Lower leg skin (tissue), 4 donors: Measurements from ENCODE around the gene SSC4D. TPM values are rescaled to one million over a fixed set of nuclear protein-coding genes. Genes with fewer than 3 reads are reported as not detected.
"Not testable (repeated sequence)": the region's sequence is repeated elsewhere in the genome, so short reads cannot be mapped to it uniquely, and the experiment has no call there.

Experiments used
- DNase-seq, 2 donors: peaks; one replicate each; pipeline ENCODE4 v3.0.0-alpha.2; 2019; ENCODE audit warnings: low spot score in 2 of 2
- H3K4me3 ChIP-seq: fragments of 200-600 bp; sonication (generic); 2 replicates; pipeline ENCODE4 v1.5.1; 2017; ENCODE audit warnings: mild to moderate bottlenecking, low read depth; ENCODE audit not compliant: poor library complexity, severe bottlenecking
- POLR2A ChIP-seq, 2 donors: fragments of 450-650 bp; IDR thresholded peaks; one replicate each; pipeline ENCODE4 v1.6.1; 2016 to 2017; ENCODE audit warnings: antibody characterized with exemption in 2 of 2, mild to moderate bottlenecking in 1 of 2, moderate library complexity in 1 of 2
- WGBS, 2 donors: methylation state at CpG; one replicate each; pipeline ENCODE4 v1.1.5; 2018; 5-methylcytosine and 5-hydroxymethylcytosine counted together
- intact Hi-C: fragments of 100-400 bp; cut with DNase I; formaldehyde crosslinking; loops from one replicate; pipeline ENCODE4 v1.15.0; 2023; ENCODE audit warnings: low total_unique reads
- total RNA-seq, 4 donors: library from RNA; depleted of rRNA; stranded (reverse); fragments of >200 nt; gene quantifications; one replicate each; pipeline ENCODE4 v1.1.0, GENCODE V29; 2016
- TF ChIP-seq, protein P1 (sequence below), 3 donors: fragments of 450-650 bp; IDR thresholded peaks; one replicate each; pipeline ENCODE4 v1.5.1; 2016; ENCODE audit warnings: antibody characterized with exemption in 3 of 3, mild to moderate bottlenecking in 3 of 3, moderate library complexity in 2 of 3

The SSC4D gene
- total RNA-seq, 4 donors from 2014 or later: 0.71 to 0.88 (median 0.74) TPM; not detected in 1

GRCh38 chr7:76412249-76412648, 2.8 kb upstream of the SSC4D start:
- H3K4me3 ChIP-seq: no peak overlapping the region
- no peak for DNase-seq
- TF ChIP-seq POLR2A (IDR thresholded peaks at IDR 0.05): no peak
- TF ChIP-seq, protein P1, sequence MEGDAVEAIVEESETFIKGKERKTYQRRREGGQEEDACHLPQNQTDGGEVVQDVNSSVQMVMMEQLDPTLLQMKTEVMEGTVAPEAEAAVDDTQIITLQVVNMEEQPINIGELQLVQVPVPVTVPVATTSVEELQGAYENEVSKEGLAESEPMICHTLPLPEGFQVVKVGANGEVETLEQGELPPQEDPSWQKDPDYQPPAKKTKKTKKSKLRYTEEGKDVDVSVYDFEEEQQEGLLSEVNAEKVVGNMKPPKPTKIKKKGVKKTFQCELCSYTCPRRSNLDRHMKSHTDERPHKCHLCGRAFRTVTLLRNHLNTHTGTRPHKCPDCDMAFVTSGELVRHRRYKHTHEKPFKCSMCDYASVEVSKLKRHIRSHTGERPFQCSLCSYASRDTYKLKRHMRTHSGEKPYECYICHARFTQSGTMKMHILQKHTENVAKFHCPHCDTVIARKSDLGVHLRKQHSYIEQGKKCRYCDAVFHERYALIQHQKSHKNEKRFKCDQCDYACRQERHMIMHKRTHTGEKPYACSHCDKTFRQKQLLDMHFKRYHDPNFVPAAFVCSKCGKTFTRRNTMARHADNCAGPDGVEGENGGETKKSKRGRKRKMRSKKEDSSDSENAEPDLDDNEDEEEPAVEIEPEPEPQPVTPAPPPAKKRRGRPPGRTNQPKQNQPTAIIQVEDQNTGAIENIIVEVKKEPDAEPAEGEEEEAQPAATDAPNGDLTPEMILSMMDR (IDR thresholded peaks at IDR 0.05): no peak
- 73 to 76% methylated on average over 5 of the region's 5 CpGs for WGBS, 2 donors
- intact Hi-C loops: no loop called here

- intact Hi-C loops: no loop called here
- DNase-seq: no peak
- WGBS, 2 donors: 72 to 89% methylated on average over 1 of the region's 1 CpG
- TF ChIP-seq POLR2A (IDR thresholded peaks at IDR 0.05): no peak
- TF ChIP-seq, protein P1 (IDR thresholded peaks at IDR 0.05): no peak
- no peak overlapping the region for H3K4me3 ChIP-seq
Observed at GRCh38 chr7:76411626-76412025, 2.1 kb upstream of the SSC4D start.

GRCh38 chr7:76408121-76408560, 1.4 kb downstream of the SSC4D start:
- intact Hi-C loops: no loop called here
- DNase-seq: no peak
- no peak for TF ChIP-seq POLR2A (IDR thresholded peaks at IDR 0.05)
- TF ChIP-seq, protein P1 (IDR thresholded peaks at IDR 0.05): no peak
- no peak overlapping the region for H3K4me3 ChIP-seq

DNA sequence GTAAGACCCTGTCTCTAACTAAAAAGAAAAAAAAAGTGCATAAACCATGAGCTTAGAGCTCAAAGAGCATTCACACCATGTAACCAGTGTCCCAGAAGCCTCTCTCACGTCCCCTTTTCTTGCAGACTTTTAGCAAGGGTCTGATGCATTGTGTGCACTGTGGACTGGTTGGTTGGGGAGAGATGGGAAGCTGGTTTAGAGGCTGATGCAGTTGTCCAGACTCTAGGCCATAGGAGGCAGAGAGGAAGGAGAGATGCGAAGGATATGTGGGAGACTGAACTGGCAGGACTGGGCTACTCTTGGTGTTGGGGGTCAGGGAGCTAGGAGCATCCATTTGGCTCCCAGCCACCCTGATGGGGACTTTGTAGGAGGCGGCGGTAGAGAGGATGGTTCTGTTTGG, 1.8 kb downstream of the SSC4D start:
- intact Hi-C loops: no loop called here
- no peak overlapping the region for H3K4me3 ChIP-seq
- 88 to 91% methylated on average over 4 of the region's 4 CpGs for WGBS, 2 donors
- DNase-seq: no peak
- TF ChIP-seq, protein P1 (IDR thresholded peaks at IDR 0.05): no peak
- TF ChIP-seq POLR2A (IDR thresholded peaks at IDR 0.05): no peak

DNA sequence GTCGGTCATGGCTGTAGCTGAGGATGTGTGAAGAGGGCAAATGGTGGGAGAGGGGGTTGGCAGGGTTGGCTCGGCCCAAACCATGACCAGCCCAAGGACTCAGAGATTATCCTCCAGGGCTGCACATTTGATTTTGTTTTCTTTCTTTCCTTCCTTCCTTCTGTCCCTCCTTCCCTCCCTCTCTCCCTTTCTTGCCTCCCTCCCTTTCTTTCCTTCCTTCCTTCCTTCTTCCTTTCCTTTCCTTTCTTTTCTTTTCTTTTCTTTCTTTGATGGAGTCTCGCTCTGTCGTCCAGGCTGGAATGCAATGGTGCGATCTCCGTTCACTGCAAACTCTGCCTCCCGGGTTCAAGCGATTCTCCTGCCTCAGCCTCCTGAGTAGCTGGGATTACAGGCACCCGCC, 3.8 kb downstream of the SSC4D start:
- TF ChIP-seq, protein P1 (IDR thresholded peaks at IDR 0.05): no peak
- no peak for TF ChIP-seq POLR2A (IDR thresholded peaks at IDR 0.05)
- WGBS, 2 donors: 89 to 94% methylated on average over 9 of the region's 9 CpGs
- no peak overlapping the region for H3K4me3 ChIP-seq
- no peak for DNase-seq
- intact Hi-C loops: no loop called here

DNA sequence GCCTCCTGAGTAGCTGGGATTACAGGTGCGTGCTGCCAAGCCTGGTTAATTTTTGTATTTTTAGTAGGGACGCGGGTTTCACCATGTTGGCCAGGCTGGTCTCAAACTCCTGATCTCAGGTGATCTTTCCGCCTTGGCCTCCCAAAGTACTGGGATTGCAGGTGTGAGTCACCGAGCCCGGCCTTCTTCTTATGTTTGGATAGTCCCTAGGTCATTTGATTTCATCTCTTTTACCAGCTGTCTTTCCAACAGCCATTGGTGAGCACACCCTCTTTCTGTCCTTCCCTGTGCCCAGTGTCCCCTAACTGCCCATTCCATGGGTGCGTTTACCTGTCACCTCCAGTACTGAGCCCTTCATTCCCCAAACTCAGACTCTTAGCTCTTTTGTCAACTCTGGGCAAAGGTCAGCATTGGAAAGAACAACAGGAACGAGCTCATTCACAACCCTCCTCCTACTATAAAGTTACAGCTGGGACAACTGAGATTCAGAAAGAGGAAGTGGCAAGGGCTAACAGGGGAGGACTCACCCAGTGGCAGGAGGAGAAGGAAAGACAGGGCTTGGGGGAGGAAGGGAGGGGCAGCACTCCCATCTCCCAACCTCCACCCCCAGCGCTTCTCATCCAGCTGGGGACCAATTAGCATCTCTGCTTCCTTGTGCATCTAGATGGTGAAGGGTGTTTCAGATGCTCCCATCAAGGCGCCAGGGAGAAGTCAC, 5.6 kb downstream of the SSC4D start:
- intact Hi-C loops: no loop called here
- H3K4me3 ChIP-seq: no peak overlapping the region
- 88 to 91% methylated on average over 10 of the region's 10 CpGs for WGBS, 2 donors
- TF ChIP-seq, protein P1 (IDR thresholded peaks at IDR 0.05): no peak
- TF ChIP-seq POLR2A (IDR thresholded peaks at IDR 0.05): no peak
- DNase-seq: no peak

DNA sequence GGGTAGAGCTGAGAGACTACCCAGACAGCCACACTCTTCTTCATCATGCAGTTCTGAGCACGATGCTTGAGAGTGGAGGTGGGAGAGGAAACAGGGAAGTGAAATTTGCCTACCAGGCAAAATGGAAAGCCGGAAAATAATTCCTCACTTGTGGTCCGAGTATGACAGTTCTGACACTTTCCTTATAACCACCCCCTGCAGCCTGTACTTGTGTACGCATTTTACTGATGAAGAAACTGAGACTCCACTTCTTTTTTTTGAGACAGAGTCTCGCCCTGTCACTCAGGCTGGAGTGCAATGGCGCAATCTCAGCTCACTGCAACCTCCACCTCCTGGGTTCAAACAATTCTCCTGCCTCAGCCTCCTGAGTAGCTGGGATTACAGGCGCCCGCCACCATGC, 6.4 kb downstream of the SSC4D start:
- DNase-seq, intact Hi-C loops, H3K4me3 ChIP-seq: not testable (repeated sequence)
- 74 to 75% methylated on average over 8 of the region's 8 CpGs for WGBS, 2 donors
